ENCODE data around the gene TTLL6. TPM values are rescaled to one million over a fixed set of nuclear protein-coding genes. Genes with fewer than 3 reads are reported as not detected.
A peak's percentile ranks its signal among the peaks of the same experiment; 100 is the strongest.
"Not testable (repeated sequence)": the region's sequence is repeated elsewhere in the genome, so short reads cannot be mapped to it uniquely, and the experiment has no call there.

Gene TTLL6
- total RNA-seq, 1 experiment from 2014 or later = 2.4 TPM

- Histone ChIP-seq H3K56ac (ENCODE audit: insufficient read length, low read depth, low read length) (no peak overlapping the region), H2BK12ac (ENCODE audit: insufficient read length, low read depth, low read length) (no peak overlapping the region), H4K91ac (ENCODE audit: insufficient read length, low read depth, low read length) (no peak overlapping the region), H4K5ac (ENCODE audit: insufficient read length, low read depth, low read length) (no peak overlapping the region), H4K20me1 (ENCODE audit: control insufficient read depth, insufficient read depth, insufficient read length) (no peaks in the 10 kb centered on the region), H3K23ac (ENCODE audit: insufficient read length, low read depth, low read length) (no peak overlapping the region), H2BK20ac (ENCODE audit: low read depth, low read length, poor library complexity, severe bottlenecking) (no peak overlapping the region), H3K79me2 (ENCODE audit: insufficient read depth, low read length) (no peaks in the 10 kb centered on the region), H3T11ph (ENCODE audit: low read length) (no peak overlapping the region), H3K23me2 (ENCODE audit: insufficient read length, low read depth, low read length, poor library complexity, severe bottlenecking) (peaks cover 8% of the 10 kb centered on the region), H3K79me1 (ENCODE audit: insufficient read depth, low read depth, low read length, poor library complexity, severe bottlenecking) (no peaks in the 10 kb centered on the region), H3K4me1 (ENCODE audit: insufficient read depth, low read length) (peaks cover 2% of the 10 kb centered on the region; the same call in 1 of the 2 replicates), H2BK5ac (ENCODE audit: insufficient read length, low read length) (no peak overlapping the region), H3K4ac (ENCODE audit: low read depth, low read length) (no peak overlapping the region), H3K9me3 (ENCODE audit: control insufficient read depth, low read depth, low read length) (no peaks in the 10 kb centered on the region), H3K9ac (ENCODE audit: extremely low read depth, insufficient read length, low read length) (no peak overlapping the region), H3K27ac (ENCODE audit: insufficient read length, low read depth, low read length) (no peak overlapping the region), H3K18ac (ENCODE audit: insufficient read length, low read depth, low read length) (no peak overlapping the region), H2AFZ (ENCODE audit: low read length) (no peak overlapping the region), H2BK15ac (ENCODE audit: low read depth, low read length) (no peak overlapping the region), H4K8ac (replicated peaks; ENCODE audit: insufficient read length, low read depth, low read length) (no peak overlapping the region), H3K4me2 (ENCODE audit: insufficient read depth, insufficient read length, low read length) (peak overlapping the region; percentile 49), H2AK5ac (ENCODE audit: insufficient read length, low read length) (no peak overlapping the region), H3K14ac (ENCODE audit: insufficient read depth, low read length) (no peak overlapping the region), H3K27me3 (ENCODE audit: insufficient read depth, low read length) (peaks cover 59% of the 10 kb centered on the region), H2BK120ac (ENCODE audit: low read depth, low read length, poor library complexity, severe bottlenecking) (no peak overlapping the region)
- H3K9me3 Mint-ChIP-seq = peaks cover 0 to 7% of the 10 kb centered on the region in 2 experiments; a peak in 2 of 5 replicates
- H3K4me1 Mint-ChIP-seq = peaks cover 28 to 34% of the 10 kb centered on the region in 2 experiments
- WGBS (ENCODE audit: extremely low coverage, insufficient read length, low lambda C conversion rate) = no CpG with 5 or more reads among the region's 10 CpGs
- TF ChIP-seq CTCF (conservative IDR thresholded peaks at IDR 0.05) = no peak
- peaks cover 100% of the 10 kb centered on the region for H3K27me3 Mint-ChIP-seq (ENCODE audit: low read depth)
- no peaks in the 10 kb centered on the region for H3K36me3 Mint-ChIP-seq (ENCODE audit: insufficient read depth in 1 of 3, low read depth in 3 of 3)
- peak; percentile 21 for DNase-seq
- H3K27ac Mint-ChIP-seq = no peak overlapping the region
- H3K4me3 Mint-ChIP-seq = peak overlapping the region in 1 of 2 experiments; percentile 40; a peak in 1 of 5 replicates
These were observed 99.4 kb downstream of the TTLL6 start for GRCh38 chr17:48717367-48718226.

DNA sequence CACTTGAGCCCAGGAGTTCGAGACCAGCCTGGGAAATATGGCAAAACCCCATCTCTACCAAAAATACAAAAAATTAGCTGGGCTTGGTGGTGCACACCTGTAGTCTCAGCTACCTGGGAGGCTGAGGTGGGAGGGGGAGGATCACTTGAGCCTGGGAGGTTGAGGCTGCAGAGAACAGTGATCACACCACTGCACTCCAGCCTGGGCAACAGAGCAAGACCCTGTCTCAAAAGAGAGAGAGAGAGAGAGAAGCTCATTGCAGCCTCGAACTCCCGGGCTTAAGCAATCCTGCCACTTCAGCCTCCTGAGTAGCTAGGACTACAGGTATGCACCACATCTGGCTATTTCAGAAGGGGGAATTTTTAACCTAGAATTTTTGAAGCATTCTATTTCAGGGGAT is 100.5 kb downstream of the TTLL6 start:
- not testable (repeated sequence) for H4K8ac ChIP-seq (replicated peaks; ENCODE audit: insufficient read length, low read depth, low read length); H3K9ac ChIP-seq (ENCODE audit: extremely low read depth, insufficient read length, low read length); H4K5ac ChIP-seq (ENCODE audit: insufficient read length, low read depth, low read length); H2AFZ ChIP-seq (ENCODE audit: low read length); H2AK5ac ChIP-seq (ENCODE audit: insufficient read length, low read length); H3K4ac ChIP-seq (ENCODE audit: low read depth, low read length); H3K27ac ChIP-seq (ENCODE audit: insufficient read length, low read depth, low read length); H4K20me1 ChIP-seq (ENCODE audit: control insufficient read depth, insufficient read depth, insufficient read length); H3K79me2 ChIP-seq (ENCODE audit: insufficient read depth, low read length); H2BK120ac ChIP-seq (ENCODE audit: low read depth, low read length, poor library complexity, severe bottlenecking); H2BK15ac ChIP-seq (ENCODE audit: low read depth, low read length); H3K23me2 ChIP-seq (ENCODE audit: insufficient read length, low read depth, low read length, poor library complexity, severe bottlenecking); H2BK12ac ChIP-seq (ENCODE audit: insufficient read length, low read depth, low read length); H3K27ac Mint-ChIP-seq; H3K4me3 Mint-ChIP-seq; H3K18ac ChIP-seq (ENCODE audit: insufficient read length, low read depth, low read length); H3T11ph ChIP-seq (ENCODE audit: low read length); H3K9me3 ChIP-seq (ENCODE audit: control insufficient read depth, low read depth, low read length); H4K91ac ChIP-seq (ENCODE audit: insufficient read length, low read depth, low read length); H3K4me1 ChIP-seq (ENCODE audit: insufficient read depth, low read length); H3K56ac ChIP-seq (ENCODE audit: insufficient read length, low read depth, low read length); H3K23ac ChIP-seq (ENCODE audit: insufficient read length, low read depth, low read length); H3K36me3 Mint-ChIP-seq (ENCODE audit: insufficient read depth in 1 of 3, low read depth in 3 of 3); H2BK5ac ChIP-seq (ENCODE audit: insufficient read length, low read length); H3K4me2 ChIP-seq (ENCODE audit: insufficient read depth, insufficient read length, low read length); H3K9me3 Mint-ChIP-seq; H2BK20ac ChIP-seq (ENCODE audit: low read depth, low read length, poor library complexity, severe bottlenecking); H3K79me1 ChIP-seq (ENCODE audit: insufficient read depth, low read depth, low read length, poor library complexity, severe bottlenecking); H3K14ac ChIP-seq (ENCODE audit: insufficient read depth, low read length)
- WGBS (ENCODE audit: extremely low coverage, insufficient read length, low lambda C conversion rate) = no CpG with 5 or more reads among the region's 3 CpGs
- peak; percentile 3 for DNase-seq
- peaks cover 27 to 32% of the 10 kb centered on the region in 2 experiments for H3K4me1 Mint-ChIP-seq
- peaks cover 100% of the 10 kb centered on the region for H3K27me3 Mint-ChIP-seq (ENCODE audit: low read depth)
- peaks cover 49% of the 10 kb centered on the region for H3K27me3 ChIP-seq (ENCODE audit: insufficient read depth, low read length)

Measured in H9 (cell line).